Left ventricle myocardium superior (tissue), 1 donor: Measurements from ENCODE around the gene NAALADL2. TPM values are rescaled to one million over a fixed set of nuclear protein-coding genes. Genes with fewer than 3 reads are reported as not detected.
"Not testable (repeated sequence)": the region's sequence is repeated elsewhere in the genome, so short reads cannot be mapped to it uniquely, and the experiment has no call there.

Experiments used
- ATAC-seq: fragments of 200-7000 bp; cut with Tn5 transposase; one replicate; pipeline ENCODE4 v1.9.1; 2020; ENCODE audit warnings: mild to moderate bottlenecking, moderate library complexity
- DNase-seq: peaks from one replicate; pipeline ENCODE4 v3.0.0-alpha.2; 2020
- intact Hi-C: fragments of 100-400 bp; cut with micrococcal nuclease; formaldehyde crosslinking; loops from one replicate; pipeline ENCODE4 v1.11.0; 2022
- total RNA-seq: library from RNA; stranded (reverse); fragmentation: NEBNext Ultra II Directional; extraction: Animal tissue kit (Norgen Biotek cat#: 25700); gene quantifications from one replicate; pipeline ENCODE4 v1.2.1, GENCODE V29; 2021
- donor health status: DM: no; HTN: yes; CAD: no; lungs with severe emphysema.

The NAALADL2 gene
- total RNA-seq, 1 donor from 2014 or later: 3.1 TPM

DNA sequence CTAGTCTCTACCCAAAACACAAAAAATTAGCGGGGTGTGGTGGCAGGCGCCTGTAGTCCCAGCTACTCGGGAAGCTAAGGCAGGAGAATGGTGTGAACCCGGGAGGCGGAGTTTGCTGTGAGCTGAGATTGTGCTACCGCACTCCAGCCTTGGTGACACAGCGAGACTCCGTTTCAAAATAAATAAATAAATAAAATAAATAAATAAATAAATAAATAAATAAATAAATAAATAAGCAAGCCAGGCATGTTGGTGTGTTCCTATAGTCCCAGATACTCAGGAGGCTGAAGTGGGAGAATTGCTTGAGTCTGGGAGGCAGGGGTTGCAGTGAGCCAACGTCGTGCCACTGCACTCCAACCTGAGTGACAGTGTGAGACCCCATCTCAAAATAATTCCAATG, 314.0 kb downstream of the NAALADL2 start:
- intact Hi-C loops, ATAC-seq: not testable (repeated sequence)

GRCh38 chr3:175176556-175176955, 317.4 kb downstream of the NAALADL2 start:
- ATAC-seq (no peak), DNase-seq (no peak)
- intact Hi-C loops: no loop called here

More for the DNA sequence above, 314.0 kb downstream of the NAALADL2 start:
- DNase-seq: not testable (repeated sequence)

GRCh38 chr3:175179055-175179454, 319.9 kb downstream of the NAALADL2 start:
- no peak for ATAC-seq
- no peak for DNase-seq
- intact Hi-C loops: no loop called here

- ATAC-seq: no peak
- intact Hi-C loops: no loop called here
- no peak for DNase-seq
These were observed 325.3 kb downstream of the NAALADL2 start for GRCh38 chr3:175184392-175184791.

- ATAC-seq: no peak
- intact Hi-C loops: no loop called here
- no peak for DNase-seq
These were observed 326.8 kb downstream of the NAALADL2 start for GRCh38 chr3:175185903-175186302.

GRCh38 chr3:175186511-175186910, 327.4 kb downstream of the NAALADL2 start:
- intact Hi-C loops: no loop called here
- no peak for ATAC-seq

GRCh38 chr3:175187586-175187985, 328.5 kb downstream of the NAALADL2 start:
- peak; percentile 69 for ATAC-seq
- DNase-seq: no peak
- intact Hi-C loops: no loop called here

More at GRCh38 chr3:175186511-175186910, 327.4 kb downstream of the NAALADL2 start:
- no peak for DNase-seq

DNA sequence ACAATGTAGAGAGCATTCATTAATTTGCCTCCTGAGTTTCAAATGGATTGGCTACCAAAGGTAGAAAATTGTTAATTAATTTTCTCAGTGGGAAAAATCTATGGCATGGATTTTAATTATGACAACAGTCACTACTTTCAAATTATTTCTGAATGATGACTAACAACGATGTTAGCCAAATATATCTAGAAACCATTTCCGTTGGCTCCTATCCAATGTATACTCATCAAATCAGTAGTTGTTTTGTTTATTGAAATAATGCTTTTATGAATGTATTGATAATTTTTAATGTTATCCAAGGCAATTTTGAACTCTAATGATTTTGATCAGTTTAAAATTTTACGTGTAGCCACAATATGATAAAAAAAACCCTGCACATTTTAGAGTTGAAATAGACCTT, 333.4 kb downstream of the NAALADL2 start:
- DNase-seq: no peak
- ATAC-seq: no peak
- intact Hi-C loops: no loop called here

DNA sequence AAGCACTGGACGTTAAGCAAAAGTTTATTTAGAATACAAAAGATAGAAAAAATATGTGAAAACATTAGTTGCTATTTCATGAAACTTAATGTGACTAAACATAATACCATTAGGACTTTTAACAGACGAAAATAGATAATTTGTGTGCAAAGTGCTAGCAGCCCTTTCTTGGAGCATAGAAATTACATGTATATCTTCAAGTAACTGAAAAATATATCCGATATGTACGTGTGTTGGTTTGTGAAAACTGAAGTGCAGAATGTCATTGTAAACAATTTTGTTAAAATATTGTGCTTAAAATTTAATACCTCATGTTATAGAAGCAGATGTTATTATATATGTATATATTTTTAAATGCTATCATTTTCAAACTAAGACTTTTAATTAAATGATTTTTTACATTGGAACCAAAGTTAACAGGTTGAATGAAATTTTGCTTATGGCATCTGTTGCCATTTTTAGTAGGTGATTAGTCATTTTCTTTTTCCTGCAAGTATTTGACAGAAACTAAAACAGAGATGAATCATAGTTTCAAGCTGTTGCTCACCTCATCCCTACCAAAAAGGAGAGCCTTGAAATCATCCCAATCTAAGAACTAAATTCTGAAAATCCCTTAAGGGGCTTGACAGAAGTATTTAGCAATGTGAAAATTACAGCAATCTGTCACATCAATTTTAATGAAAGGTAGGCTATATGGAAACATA, 334.8 kb downstream of the NAALADL2 start:
- intact Hi-C loops: no loop called here

DNA sequence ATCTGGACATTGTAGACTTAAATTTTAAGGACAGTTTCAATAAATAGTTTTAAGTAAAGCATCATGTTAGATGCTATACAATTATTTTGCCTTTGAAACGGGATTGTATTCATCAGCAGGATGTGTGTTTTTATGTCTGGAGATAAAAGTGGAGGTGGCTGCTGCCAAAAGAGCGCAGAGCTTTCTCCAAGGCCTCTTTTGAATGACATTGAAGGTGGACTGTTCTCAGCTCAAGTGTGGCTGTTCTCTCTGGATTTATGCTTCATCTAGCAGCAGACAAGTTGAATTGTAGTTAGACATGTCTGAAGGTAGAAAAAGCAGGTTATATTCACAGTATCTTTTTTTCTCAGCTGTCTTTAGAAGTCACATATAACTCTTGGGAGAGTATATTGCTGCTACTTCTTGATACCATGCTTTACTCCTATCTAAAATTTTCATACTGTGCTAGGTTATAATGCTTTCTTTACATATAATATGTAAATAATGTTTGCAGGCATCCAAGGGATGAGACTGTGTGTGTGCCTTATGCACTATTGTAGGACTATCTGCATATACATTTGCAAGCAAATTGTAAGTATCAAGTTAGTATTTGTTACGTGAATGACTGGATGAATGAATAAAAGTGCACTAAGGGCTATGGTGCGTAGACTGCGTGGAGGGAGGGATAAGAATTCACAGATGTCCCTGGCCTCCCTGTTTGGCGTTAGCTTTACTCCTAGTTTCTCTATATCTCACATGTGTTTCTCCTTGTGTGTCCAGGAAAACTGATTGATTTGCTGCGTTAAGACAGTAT, 340.1 kb downstream of the NAALADL2 start:
- intact Hi-C loops: no loop called here
- no peak for DNase-seq
- no peak for ATAC-seq

More for the DNA sequence above, 334.8 kb downstream of the NAALADL2 start:
- ATAC-seq (no peak), DNase-seq (no peak)

GRCh38 chr3:175199961-175200360, 340.8 kb downstream of the NAALADL2 start:
- DNase-seq (no peak), ATAC-seq (no peak)
- intact Hi-C loops: no loop called here

DNA sequence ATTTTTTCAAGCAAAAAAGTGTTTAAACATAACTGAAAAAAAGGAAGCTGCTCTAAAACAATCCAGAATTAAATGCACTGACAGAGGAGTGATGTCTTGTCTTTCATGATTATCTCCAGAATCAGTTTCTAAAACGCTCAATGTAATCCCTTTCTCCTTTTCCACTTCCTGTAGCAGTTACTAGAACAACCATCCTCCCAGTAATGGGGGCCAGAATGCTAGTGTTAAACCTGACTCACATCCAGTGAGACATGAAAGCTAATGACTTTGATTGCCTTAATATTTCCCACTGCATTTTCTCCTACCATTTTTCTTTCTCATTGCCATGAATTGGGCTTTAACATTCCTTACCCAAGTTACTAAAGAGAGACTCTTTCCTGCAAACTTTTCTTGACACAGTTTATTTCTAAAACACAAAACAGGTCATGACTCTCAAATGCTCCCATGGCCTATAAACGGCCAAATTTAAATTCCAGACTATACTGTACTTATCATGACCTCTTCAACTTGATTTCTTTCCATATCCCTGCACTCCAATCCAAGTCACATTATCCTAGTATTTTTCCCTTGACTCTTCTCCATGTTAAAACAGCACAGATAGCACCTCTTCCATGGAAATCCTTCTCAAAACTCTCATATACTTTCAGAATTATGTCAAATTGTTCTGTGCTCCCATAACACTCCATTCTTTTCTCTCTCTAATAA, 341.4 kb downstream of the NAALADL2 start:
- ATAC-seq: no peak
- intact Hi-C loops: no loop called here
- DNase-seq: no peak

DNA sequence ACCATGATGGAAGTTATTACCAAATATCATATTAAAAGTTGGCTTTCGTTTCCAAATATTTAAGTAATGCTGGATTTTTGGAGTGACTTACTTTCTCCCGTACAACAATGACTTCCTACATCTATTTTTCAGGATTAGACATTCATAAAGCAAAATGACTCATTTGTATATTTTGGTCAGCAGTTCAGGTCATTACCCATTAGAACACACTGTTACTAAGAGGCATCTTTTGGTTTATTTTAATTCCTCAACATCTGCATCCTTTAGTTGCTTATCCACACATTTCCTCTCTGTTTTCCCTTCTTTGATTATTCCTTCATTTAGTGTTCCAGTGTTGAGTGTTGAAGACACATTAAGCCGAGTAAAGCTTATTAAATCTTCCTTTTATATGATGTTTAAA, 348.2 kb downstream of the NAALADL2 start:
- intact Hi-C loops: no loop called here
- ATAC-seq (no peak), DNase-seq (no peak)

DNA sequence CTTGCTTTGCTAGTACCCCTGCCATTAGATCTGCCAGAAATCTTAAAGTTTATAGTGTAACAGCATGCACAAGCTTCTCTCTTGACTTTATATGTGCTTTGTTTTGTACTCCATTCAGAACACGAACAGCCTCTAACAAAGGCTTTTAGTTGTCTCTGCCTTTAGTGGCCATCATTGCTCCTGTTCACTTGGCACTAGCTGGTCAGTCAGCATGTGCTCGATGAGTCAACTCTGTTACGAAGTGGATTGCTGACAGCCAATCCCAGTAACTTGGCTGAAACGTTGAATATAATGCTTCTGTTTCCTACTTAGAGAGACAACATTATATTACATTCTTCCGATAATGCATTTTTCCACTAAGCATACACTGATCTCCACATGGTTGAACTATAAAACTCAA, 349.2 kb downstream of the NAALADL2 start:
- DNase-seq: no peak
- intact Hi-C loops: no loop called here
- no peak for ATAC-seq

GRCh38 chr3:175211466-175211865, 352.3 kb downstream of the NAALADL2 start:
- DNase-seq (no peak), ATAC-seq (no peak)
- intact Hi-C loops: no loop called here

- intact Hi-C loops: no loop called here
- no peak for DNase-seq
- ATAC-seq: no peak
These were observed 353.8 kb downstream of the NAALADL2 start for GRCh38 chr3:175212896-175213295.

- ATAC-seq (no peak), DNase-seq (no peak)
- intact Hi-C loops: no loop called here
These were observed 355.1 kb downstream of the NAALADL2 start for GRCh38 chr3:175214216-175214615.

DNA sequence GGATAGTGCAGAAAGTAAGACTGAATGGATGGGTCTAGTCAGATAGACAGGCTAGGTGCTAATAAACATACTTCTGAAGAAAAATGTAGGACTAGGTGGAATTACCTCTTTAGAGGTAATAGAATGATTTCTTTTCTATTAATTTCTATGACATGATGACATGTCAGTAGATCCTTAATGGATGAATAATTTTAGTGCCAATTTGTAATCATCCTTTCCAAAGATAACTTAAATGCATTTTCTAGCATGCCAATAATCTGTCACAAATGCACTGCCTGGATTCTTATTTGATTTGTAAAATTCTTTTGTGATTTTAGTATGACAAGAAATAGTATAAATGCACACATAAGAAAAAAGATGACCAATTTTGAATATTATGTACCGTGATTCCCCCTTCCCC, 356.7 kb downstream of the NAALADL2 start:
- ATAC-seq (no peak), DNase-seq (no peak)
- intact Hi-C loops: no loop called here

DNA sequence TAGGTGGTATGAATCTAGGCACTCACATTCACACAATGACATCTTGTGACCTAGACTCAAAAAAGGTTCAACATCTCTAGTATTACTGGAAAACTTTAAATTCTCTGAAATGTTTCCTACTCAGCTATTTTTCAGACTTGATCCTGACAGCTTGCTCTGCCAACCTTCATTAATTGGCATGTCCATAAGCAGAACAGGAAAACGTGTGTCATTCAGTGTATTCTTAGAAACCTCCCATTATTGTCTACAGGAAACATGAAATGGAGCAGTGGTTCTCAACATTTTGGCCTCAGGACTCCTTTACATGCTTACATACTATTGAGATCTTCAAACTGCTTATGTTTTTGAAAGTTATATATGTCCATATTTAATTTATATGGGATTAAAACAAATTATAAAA, 363.2 kb downstream of the NAALADL2 start:
- intact Hi-C loops: no loop called here
- DNase-seq (no peak), ATAC-seq (peak; percentile 30)

- ATAC-seq: peak; percentile 98
- intact Hi-C loops: no loop called here
- DNase-seq: peak; percentile 47
These were observed 364.9 kb downstream of the NAALADL2 start for GRCh38 chr3:175224051-175224450.
